Measurements from ENCODE around the gene PRDX6. TPM values are rescaled to one million over a fixed set of nuclear protein-coding genes. Genes with fewer than 3 reads are reported as not detected.

Gene PRDX6
- total and polyA plus RNA-seq, 10 of the 15 experiments (the other 5 are each of a cell fraction or from before 2014, with no cell fraction given): 70.7 to 230 (median 138) TPM

GRCh38 chr1:173470608-173471007, 6.5 kb upstream of the PRDX6 start:
- Histone ChIP-seq H3K4me1 (ENCODE audit: control insufficient read depth, insufficient read depth, low read length) (no peaks in the 10 kb centered on the region; the same call in 1 of the 2 replicates), H4K20me1 (ENCODE audit: control insufficient read depth, insufficient read depth) (no peaks in the 10 kb centered on the region), H3K4me2 (ENCODE audit: control insufficient read depth, insufficient read depth) (no peak overlapping the region), H2AFZ (ENCODE audit: control insufficient read depth, low read depth, low read length) (no peak overlapping the region), H3K4me3 (no peak overlapping the region), H3K27me3 (replicated peaks in 1 of 2; ENCODE audit: control insufficient read depth in 2 of 2, insufficient read depth in 2 of 2, low read length in 1 of 2) (no peaks in the 10 kb centered on the region), H3K9ac (ENCODE audit: control insufficient read depth, insufficient read depth, low read length) (no peak overlapping the region), H3K79me2 (ENCODE audit: control insufficient read depth, insufficient read depth, low read length) (peaks cover under 1% of the 10 kb centered on the region), H3K27ac (ENCODE audit: control insufficient read depth, insufficient read depth) (no peak overlapping the region), H3K36me3 (ENCODE audit: control insufficient read depth in 2 of 2, insufficient read depth in 2 of 2, low read length in 1 of 2) (no peaks in the 10 kb centered on the region), H3K9me3 (replicated peaks; ENCODE audit: control insufficient read depth, insufficient read depth, low read length) (peaks cover 11% of the 10 kb centered on the region)
- no peak for FAIRE-seq
- WGBS (ENCODE audit: insufficient coverage, insufficient replicate concordance, low lambda C conversion rate, missing lambda C conversion rate): 82% methylated on average over 4 of the region's 4 CpGs
- ChIA-PET CTCF (no interaction called here), RAD21 (ENCODE audit: unreplicated experiment) (no interaction called here), POLR2A (no interaction called here), SMC1A (ENCODE audit: uncharacterized antibody, unreplicated experiment) (no interaction called here)
- no peak for ATAC-seq
- no TSS peak for BruUV-seq (replicated peaks)
- no peak for DNase-seq (ENCODE audit: low read depth, low spot score)
- intact Hi-C loops (cut with micrococcal nuclease; ENCODE audit: unreplicated experiment) (no loop called here), in situ Hi-C loops (cut with MboI) (no loop called here)
- TF ChIP-seq SUPT20H (IDR thresholded peaks at IDR 0.05; ENCODE audit: borderline replicate concordance, control insufficient read depth, low read depth, low read length) (no peak), E4F1 (IDR thresholded peaks at IDR 0.05; ENCODE audit: borderline replicate concordance, partially characterized antibody) (no peak), PBX3 (IDR thresholded peaks at IDR 0.05; ENCODE audit: insufficient replicate concordance, low read depth, low read length) (no peak), HCFC1 (IDR thresholded peaks at IDR 0.05; ENCODE audit: low read length) (no peak), SP1 (IDR thresholded peaks at IDR 0.05; ENCODE audit: low read depth, low read length) (no peak), CEBPZ (IDR thresholded peaks at IDR 0.05; ENCODE audit: low read depth, low read length) (no peak)
